Fibroblast of lung (primary cell): ENCODE data around the gene ODAD4. TPM values are rescaled to one million over a fixed set of nuclear protein-coding genes. Genes with fewer than 3 reads are reported as not detected.

ENCODE experiments used
- DNase-seq, 2 donors: peaks; one replicate each; pipeline versions ENCODE4 v3.0.0 to v3.0.0-alpha.2; 2010; ENCODE audit warnings: low read depth in 2 of 2
- H2AFZ ChIP-seq: 2 replicates; pipeline ENCODE4 v1.5.1; 2012; ENCODE audit warnings: low read length, control low read depth, inconsistent platforms
- H3K27ac ChIP-seq: 2 replicates; pipeline ENCODE4 v1.5.1; 2011; ENCODE audit warnings: low read length, control low read depth; ENCODE audit not compliant: insufficient read depth
- H3K27me3 ChIP-seq: 2 replicates; pipeline ENCODE4 v1.5.1; 2011; ENCODE audit warnings: mild to moderate bottlenecking, low read length; ENCODE audit not compliant: control insufficient read depth, insufficient read depth
- H3K36me3 ChIP-seq: 2 replicates; pipeline ENCODE4 v1.5.1; 2011; ENCODE audit warnings: low read length; ENCODE audit not compliant: control insufficient read depth, insufficient read depth
- H3K4me1 ChIP-seq: 2 replicates; pipeline ENCODE4 v1.5.1; 2011; ENCODE audit warnings: low read length; ENCODE audit not compliant: control insufficient read depth, insufficient read depth; ENCODE audit errors: extremely low read depth
- H3K4me2 ChIP-seq: 2 replicates; pipeline ENCODE4 v1.5.1; 2011; ENCODE audit warnings: low read length, control low read depth; ENCODE audit not compliant: insufficient read depth; ENCODE audit errors: extremely low read depth
- H3K4me3 ChIP-seq, 4 experiments: fragments of 200-600 bp in 1 of 4; sonication (generic) in 1 of 4; replicated peaks in 1 of 4; 2 replicates each; pipeline ENCODE4 v1.5.1; 2011 to 2016; ENCODE audit warnings: low read length in 4 of 4, low read depth in 3 of 4, mild to moderate bottlenecking in 3 of 4, control low read depth in 2 of 4, inconsistent platforms in 1 of 4, mixed read lengths in 1 of 4; ENCODE audit not compliant: insufficient read depth in 1 of 4; ENCODE audit errors: control extremely low read depth in 1 of 4
- H3K79me2 ChIP-seq: 2 replicates; pipeline ENCODE4 v1.5.1; 2012; ENCODE audit warnings: mild to moderate bottlenecking, low read length, inconsistent platforms; ENCODE audit not compliant: control insufficient read depth, insufficient read depth
- H3K9ac ChIP-seq: 2 replicates; pipeline ENCODE4 v1.5.1; 2011; ENCODE audit warnings: mild to moderate bottlenecking, low read length, control low read depth; ENCODE audit not compliant: insufficient read depth
- H3K9me3 ChIP-seq: 2 replicates; pipeline ENCODE4 v1.5.1; 2012; ENCODE audit warnings: low read depth, low read length; ENCODE audit not compliant: control insufficient read depth, insufficient read depth
- H4K20me1 ChIP-seq: 2 replicates; pipeline ENCODE4 v1.5.1; 2011; ENCODE audit warnings: low read length; ENCODE audit not compliant: control insufficient read depth, insufficient read depth; ENCODE audit errors: extremely low read depth
- EZH2 ChIP-seq: IDR thresholded peaks from 2 replicates; pipeline ENCODE4 v1.5.1; 2012; ENCODE audit warnings: low read length, control low read depth, mild to moderate bottlenecking; ENCODE audit errors: missing control alignments
- polyA plus RNA-seq, 2 donors: library from polyadenylated mRNA; depleted of rRNA in 1 of 2; stranded (reverse) in 1 of 2; unstranded in 1 of 2; fragments of >200 nt; gene quantifications; 2 replicates each; pipeline ENCODE4 v1.2.1, GENCODE V29; 2011 to 2012; ENCODE audit warnings: missing spikeins in 1 of 2
- total RNA-seq: library from RNA; depleted of rRNA; stranded (reverse); fragments of >200 nt; gene quantifications from 2 replicates; pipeline ENCODE4 v1.2.1, GENCODE V29; 2014
- TF ChIP-seq, protein P1 (sequence below), 2 donors: IDR thresholded peaks in 1 of 2; conservative IDR thresholded peaks in 1 of 2; 1 replicate in 1 of 2; 2 replicates in 1 of 2; pipeline ENCODE4 v1.5.1; 2011 to 2012; ENCODE audit warnings: low read length in 2 of 2, control low read depth in 1 of 2, inconsistent platforms in 1 of 2, low read depth in 1 of 2, mild to moderate bottlenecking in 1 of 2

ODAD4 gene
- total and polyA plus RNA-seq, 2 donors (not counting 1 experiment from before 2014, with no cell fraction given): 0.36 to 0.99 TPM

DNA sequence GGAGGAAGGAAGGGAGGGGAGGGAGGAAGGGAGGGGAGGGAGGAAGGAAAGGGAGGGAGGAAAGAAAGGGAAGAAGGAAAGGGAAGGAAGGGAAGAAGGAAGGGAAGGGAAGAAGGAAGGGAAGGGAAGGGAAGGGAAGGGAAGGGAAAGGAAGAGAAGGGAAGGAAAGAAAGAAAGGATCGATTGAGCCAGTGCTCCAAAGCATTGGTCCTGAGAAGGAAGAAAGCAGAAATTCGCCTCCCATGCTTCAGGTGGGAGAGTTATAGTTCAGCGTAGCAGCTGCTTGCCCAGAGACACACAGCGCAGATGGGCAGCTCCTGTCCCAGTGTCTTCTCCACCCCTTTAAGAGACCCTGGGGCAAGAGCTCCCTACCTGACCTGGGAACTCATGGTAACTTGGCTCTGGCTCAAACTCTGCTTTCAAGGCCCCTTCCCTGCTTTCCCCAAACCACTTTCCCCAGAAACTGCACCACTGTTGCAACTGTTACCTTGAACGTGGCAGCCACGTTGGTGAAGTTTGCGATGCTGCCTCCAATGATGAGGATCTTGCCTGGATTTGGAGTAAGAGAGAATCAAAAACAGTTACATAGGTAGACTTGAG lies 26.1 kb upstream of the ODAD4 start:
- DNase-seq: no peak
- H3K79me2 ChIP-seq: peaks cover 8% of the 10 kb centered on the region
- TF ChIP-seq EZH2: no peak
- TF ChIP-seq, protein P1, sequence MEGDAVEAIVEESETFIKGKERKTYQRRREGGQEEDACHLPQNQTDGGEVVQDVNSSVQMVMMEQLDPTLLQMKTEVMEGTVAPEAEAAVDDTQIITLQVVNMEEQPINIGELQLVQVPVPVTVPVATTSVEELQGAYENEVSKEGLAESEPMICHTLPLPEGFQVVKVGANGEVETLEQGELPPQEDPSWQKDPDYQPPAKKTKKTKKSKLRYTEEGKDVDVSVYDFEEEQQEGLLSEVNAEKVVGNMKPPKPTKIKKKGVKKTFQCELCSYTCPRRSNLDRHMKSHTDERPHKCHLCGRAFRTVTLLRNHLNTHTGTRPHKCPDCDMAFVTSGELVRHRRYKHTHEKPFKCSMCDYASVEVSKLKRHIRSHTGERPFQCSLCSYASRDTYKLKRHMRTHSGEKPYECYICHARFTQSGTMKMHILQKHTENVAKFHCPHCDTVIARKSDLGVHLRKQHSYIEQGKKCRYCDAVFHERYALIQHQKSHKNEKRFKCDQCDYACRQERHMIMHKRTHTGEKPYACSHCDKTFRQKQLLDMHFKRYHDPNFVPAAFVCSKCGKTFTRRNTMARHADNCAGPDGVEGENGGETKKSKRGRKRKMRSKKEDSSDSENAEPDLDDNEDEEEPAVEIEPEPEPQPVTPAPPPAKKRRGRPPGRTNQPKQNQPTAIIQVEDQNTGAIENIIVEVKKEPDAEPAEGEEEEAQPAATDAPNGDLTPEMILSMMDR (conservative IDR thresholded peaks at IDR 0.05 in 1 of 2, IDR thresholded peaks at IDR 0.05 in 1 of 2; ENCODE audit: low read depth in 1 of 2, low read length in 2 of 2): no peak
- no peak overlapping the region for H3K4me3 ChIP-seq
- no peak overlapping the region for H2AFZ ChIP-seq
- H3K4me2 ChIP-seq: no peak overlapping the region
- H3K9me3 ChIP-seq: no peaks in the 10 kb centered on the region
- no peaks in the 10 kb centered on the region for H4K20me1 ChIP-seq
- H3K36me3 ChIP-seq: peaks cover 41% of the 10 kb centered on the region
- no peaks in the 10 kb centered on the region for H3K27me3 ChIP-seq
- H3K27ac ChIP-seq: no peak overlapping the region
- H3K4me1 ChIP-seq: peaks cover 21% of the 10 kb centered on the region
- H3K9ac ChIP-seq: no peak overlapping the region

DNA sequence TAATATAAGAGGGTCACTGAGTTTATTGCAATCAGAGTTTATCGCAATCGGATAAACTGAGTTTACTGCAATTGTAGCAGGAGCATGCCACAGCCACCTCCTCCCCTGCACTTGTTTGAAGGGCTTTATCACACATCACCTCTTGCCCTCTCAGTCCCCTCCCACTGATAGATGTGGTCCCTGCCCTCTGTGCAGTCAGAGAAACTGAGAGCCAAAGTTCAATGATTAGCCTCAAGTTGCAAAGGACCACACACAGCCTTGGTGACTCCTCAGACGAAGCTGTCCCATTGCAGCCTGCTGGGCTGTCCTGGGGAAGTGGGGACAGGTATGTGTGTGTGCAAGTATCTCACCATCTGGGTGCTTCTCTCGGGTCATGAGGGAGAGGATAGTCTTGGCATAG lies 25.2 kb upstream of the ODAD4 start:
- Histone ChIP-seq H3K9ac (no peak overlapping the region), H3K9me3 (no peaks in the 10 kb centered on the region), H3K27ac (no peak overlapping the region), H2AFZ (no peak overlapping the region), H3K4me2 (no peak overlapping the region), H3K27me3 (no peaks in the 10 kb centered on the region), H3K4me3 (no peak overlapping the region), H3K36me3 (peaks cover 48% of the 10 kb centered on the region), H3K79me2 (peaks cover 15% of the 10 kb centered on the region), H4K20me1 (no peaks in the 10 kb centered on the region), H3K4me1 (peaks cover 23% of the 10 kb centered on the region)
- no peak for TF ChIP-seq EZH2
- TF ChIP-seq, protein P1 (conservative IDR thresholded peaks at IDR 0.05 in 1 of 2, IDR thresholded peaks at IDR 0.05 in 1 of 2; ENCODE audit: low read depth in 1 of 2, low read length in 2 of 2): no peak
- DNase-seq: no peak

DNA sequence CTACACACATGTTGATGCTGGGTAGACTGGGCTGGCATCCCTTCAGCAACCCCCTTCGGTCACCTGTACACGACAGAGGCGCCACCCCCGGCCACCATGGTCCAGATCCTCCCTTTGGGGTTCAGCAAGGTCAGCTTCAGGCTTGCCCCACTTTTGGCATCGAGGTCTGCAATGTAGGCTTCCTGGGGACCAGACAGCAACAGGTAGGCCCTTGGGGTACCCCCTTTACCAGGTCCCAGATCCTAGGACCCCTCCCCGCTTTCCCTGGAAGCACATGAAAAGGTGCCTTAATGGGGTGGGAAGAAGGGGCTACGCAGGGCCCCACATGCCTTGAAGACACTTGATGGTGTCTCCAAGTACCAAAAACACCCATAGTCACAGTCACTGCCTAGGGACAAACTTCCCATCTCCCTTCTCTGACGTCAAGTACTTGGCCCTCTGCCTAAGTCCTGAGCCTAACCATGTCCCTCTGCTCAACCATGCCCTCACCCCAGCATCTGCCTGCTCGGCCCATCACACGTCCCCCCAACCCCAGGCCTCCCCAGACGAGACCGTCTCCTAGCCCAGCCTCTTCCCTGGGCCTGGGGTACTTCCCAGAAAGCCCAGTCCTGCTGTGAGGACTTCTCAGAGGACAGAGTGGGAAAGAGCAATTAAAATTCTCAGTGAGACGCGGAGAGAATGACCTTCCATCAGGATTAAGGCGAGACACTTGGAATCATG lies 23.8 kb upstream of the ODAD4 start:
- H3K27me3 ChIP-seq: no peaks in the 10 kb centered on the region
- H4K20me1 ChIP-seq: no peaks in the 10 kb centered on the region
- H2AFZ ChIP-seq: no peak overlapping the region
- H3K79me2 ChIP-seq: peaks cover 16% of the 10 kb centered on the region
- peaks cover 30% of the 10 kb centered on the region for H3K4me1 ChIP-seq
- H3K36me3 ChIP-seq: peaks cover 44% of the 10 kb centered on the region
- H3K9ac ChIP-seq: no peak overlapping the region
- H3K9me3 ChIP-seq: no peaks in the 10 kb centered on the region
- peak overlapping the region; percentile 8 for H3K4me2 ChIP-seq
- no peak overlapping the region for H3K4me3 ChIP-seq
- TF ChIP-seq, protein P1 (conservative IDR thresholded peaks at IDR 0.05 in 1 of 2, IDR thresholded peaks at IDR 0.05 in 1 of 2; ENCODE audit: low read depth in 1 of 2, low read length in 2 of 2): no peak
- TF ChIP-seq EZH2: no peak
- H3K27ac ChIP-seq: peak overlapping the region; percentile 67
- DNase-seq: peak; percentile 27 to 36
